ENCODE results near the gene POLE4.
A peak's percentile ranks its signal among the peaks of the same experiment; 100 is the strongest.

Gene POLE4

GRCh38 chr2:74927621-74928020 is 30.8 kb upstream of the POLE4 start:
- Histone ChIP-seq H3K4me1 (ENCODE audit: low read depth, poor library complexity, severe bottlenecking) (peaks cover 59% of the 10 kb centered on the region), H4K20me1 (ENCODE audit: insufficient read depth) (no peaks in the 10 kb centered on the region), H3K36me3 (ENCODE audit: insufficient read depth) (no peaks in the 10 kb centered on the region), H3K4me2 (peak overlapping the region; percentile 71), H3K4me3 (IDR thresholded peaks at IDR 0.05; ENCODE audit: insufficient read depth, low read depth, low read length) (no peak overlapping the region), H3K79me2 (ENCODE audit: insufficient read depth, low read depth) (no peaks in the 10 kb centered on the region), H2AFZ (ENCODE audit: low read depth) (peak overlapping the region; percentile 28; the same call in 1 of the 2 replicates), H3K27me3 (ENCODE audit: insufficient read depth, low read depth) (no peaks in the 10 kb centered on the region), H3K27ac (peak overlapping the region; percentile 55), H3K9ac (no peak overlapping the region; the same call in 1 of the 2 replicates)
- TF ChIP-seq CTCF (conservative IDR thresholded peaks at IDR 0.05; ENCODE audit: low read depth, low read length), result no peak

- Histone ChIP-seq H2AFZ (ENCODE audit: low read depth) (peak overlapping the region; percentile 35; the same call in 1 of the 2 replicates), H3K79me2 (ENCODE audit: insufficient read depth, low read depth) (no peaks in the 10 kb centered on the region), H3K27me3 (ENCODE audit: insufficient read depth, low read depth) (no peaks in the 10 kb centered on the region), H3K4me1 (ENCODE audit: low read depth, poor library complexity, severe bottlenecking) (peaks cover 59% of the 10 kb centered on the region), H3K4me2 (peak overlapping the region; percentile 70), H3K36me3 (ENCODE audit: insufficient read depth) (no peaks in the 10 kb centered on the region), H3K4me3 (IDR thresholded peaks at IDR 0.05; ENCODE audit: insufficient read depth, low read depth, low read length) (no peak overlapping the region), H3K9ac (peak overlapping the region; percentile 17; the same call in 1 of the 2 replicates), H4K20me1 (ENCODE audit: insufficient read depth) (no peaks in the 10 kb centered on the region), H3K27ac (peak overlapping the region; percentile 57; the same call in 1 of the 2 replicates)
- TF ChIP-seq CTCF (conservative IDR thresholded peaks at IDR 0.05; ENCODE audit: low read depth, low read length), result no peak
These were observed 27.5 kb upstream of the POLE4 start for GRCh38 chr2:74930811-74931486.

GRCh38 chr2:74931940-74932339 is 26.5 kb upstream of the POLE4 start:
- Histone ChIP-seq H3K4me3 (IDR thresholded peaks at IDR 0.05; ENCODE audit: insufficient read depth, low read depth, low read length) (no peak overlapping the region), H3K27me3 (ENCODE audit: insufficient read depth, low read depth) (no peaks in the 10 kb centered on the region), H4K20me1 (ENCODE audit: insufficient read depth) (no peaks in the 10 kb centered on the region), H3K27ac (peak overlapping the region; percentile 57; the same call in 1 of the 2 replicates), H3K9ac (no peak overlapping the region), H3K4me1 (ENCODE audit: low read depth, poor library complexity, severe bottlenecking) (peaks cover 55% of the 10 kb centered on the region), H3K4me2 (peak overlapping the region; percentile 70), H2AFZ (ENCODE audit: low read depth) (no peak overlapping the region), H3K36me3 (ENCODE audit: insufficient read depth) (no peaks in the 10 kb centered on the region), H3K79me2 (ENCODE audit: insufficient read depth, low read depth) (no peaks in the 10 kb centered on the region)
- no peak for TF ChIP-seq CTCF (conservative IDR thresholded peaks at IDR 0.05; ENCODE audit: low read depth, low read length)

- Histone ChIP-seq H4K20me1 (ENCODE audit: insufficient read depth) (no peaks in the 10 kb centered on the region), H3K79me2 (ENCODE audit: insufficient read depth, low read depth) (no peaks in the 10 kb centered on the region), H3K9ac (no peak overlapping the region), H3K36me3 (ENCODE audit: insufficient read depth) (no peaks in the 10 kb centered on the region), H3K27ac (no peak overlapping the region), H3K4me2 (no peak overlapping the region), H3K4me1 (ENCODE audit: low read depth, poor library complexity, severe bottlenecking) (peaks cover 15% of the 10 kb centered on the region), H3K4me3 (IDR thresholded peaks at IDR 0.05; ENCODE audit: insufficient read depth, low read depth, low read length) (no peak overlapping the region), H2AFZ (ENCODE audit: low read depth) (no peak overlapping the region), H3K27me3 (ENCODE audit: insufficient read depth, low read depth) (no peaks in the 10 kb centered on the region)
- TF ChIP-seq CTCF (conservative IDR thresholded peaks at IDR 0.05; ENCODE audit: low read depth, low read length), result no peak
These were observed 22.5 kb upstream of the POLE4 start for GRCh38 chr2:74935975-74936391.
